ENCODE data around the gene RNF223. TPM values are rescaled to one million over a fixed set of nuclear protein-coding genes. Genes with fewer than 3 reads are reported as not detected.
"Not testable (repeated sequence)": the region's sequence is repeated elsewhere in the genome, so short reads cannot be mapped to it uniquely, and the experiment has no call there.

The RNF223 gene
- total RNA-seq, 1 donor from 2014 or later = 1.2 TPM

- no peak for DNase-seq (ENCODE audit: extremely low spot score, unreplicated experiment)
- peaks cover 4% of the 10 kb centered on the region for H3K4me1 Mint-ChIP-seq (ENCODE audit: unreplicated experiment)
- H3K4me3 Mint-ChIP-seq = no peak overlapping the region
- H3K27ac Mint-ChIP-seq = no peak overlapping the region
- no peak for TF ChIP-seq CTCF (conservative IDR thresholded peaks at IDR 0.05)
- H3K36me3 Mint-ChIP-seq = peaks cover 21% of the 10 kb centered on the region
- H3K27me3 Mint-ChIP-seq = no peaks in the 10 kb centered on the region
- peaks cover 4% of the 10 kb centered on the region for H3K9me3 Mint-ChIP-seq
Measured at GRCh38 chr1:1111516-1112236, 37.6 kb upstream of the RNF223 start.

- TF ChIP-seq CTCF (conservative IDR thresholded peaks at IDR 0.05) = no peak
- H3K36me3 Mint-ChIP-seq = peaks cover 29% of the 10 kb centered on the region
- no peak for DNase-seq (ENCODE audit: extremely low spot score, unreplicated experiment)
- no peak overlapping the region for H3K27ac Mint-ChIP-seq
- peaks cover 4% of the 10 kb centered on the region for H3K9me3 Mint-ChIP-seq
- H3K4me3 Mint-ChIP-seq = no peak overlapping the region
- H3K27me3 Mint-ChIP-seq = no peaks in the 10 kb centered on the region
- H3K4me1 Mint-ChIP-seq (ENCODE audit: unreplicated experiment) = peaks cover 4% of the 10 kb centered on the region
Measured at GRCh38 chr1:1110561-1110971, 36.5 kb upstream of the RNF223 start.

GRCh38 chr1:1109743-1110142 lies 35.6 kb upstream of the RNF223 start:
- no peaks in the 10 kb centered on the region for H3K27me3 Mint-ChIP-seq
- peaks cover 4% of the 10 kb centered on the region for H3K9me3 Mint-ChIP-seq
- no peak for TF ChIP-seq CTCF (conservative IDR thresholded peaks at IDR 0.05)
- H3K27ac Mint-ChIP-seq = no peak overlapping the region
- no peak for DNase-seq (ENCODE audit: extremely low spot score, unreplicated experiment)
- peaks cover 29% of the 10 kb centered on the region for H3K36me3 Mint-ChIP-seq
- H3K4me1 Mint-ChIP-seq (ENCODE audit: unreplicated experiment) = no peaks in the 10 kb centered on the region
- H3K4me3 Mint-ChIP-seq = no peak overlapping the region

- Mint-ChIP-seq H3K27me3 (no peaks in the 10 kb centered on the region), H3K36me3 (peaks cover 11% of the 10 kb centered on the region), H3K27ac (no peak overlapping the region), H3K9me3 (no peaks in the 10 kb centered on the region), H3K4me1 (ENCODE audit: unreplicated experiment) (no peaks in the 10 kb centered on the region), H3K4me3 (no peak overlapping the region)
- no peak for DNase-seq (ENCODE audit: extremely low spot score, unreplicated experiment)
- TF ChIP-seq CTCF (conservative IDR thresholded peaks at IDR 0.05) = no peak
Measured at GRCh38 chr1:1106510-1107221, 32.6 kb upstream of the RNF223 start.

- H3K27me3 Mint-ChIP-seq; H3K4me1 Mint-ChIP-seq (ENCODE audit: unreplicated experiment); H3K9me3 Mint-ChIP-seq; H3K27ac Mint-ChIP-seq; H3K4me3 Mint-ChIP-seq; DNase-seq (ENCODE audit: extremely low spot score, unreplicated experiment): not testable (repeated sequence)
- peaks cover 18% of the 10 kb centered on the region for H3K36me3 Mint-ChIP-seq
Measured at GRCh38 chr1:1104152-1104551, 30.0 kb upstream of the RNF223 start.

GRCh38 chr1:1101503-1101902 lies 27.4 kb upstream of the RNF223 start:
- no peaks in the 10 kb centered on the region for H3K4me1 Mint-ChIP-seq (ENCODE audit: unreplicated experiment)
- no peak overlapping the region for H3K4me3 Mint-ChIP-seq
- DNase-seq (ENCODE audit: extremely low spot score, unreplicated experiment) = peak; percentile 18
- no peak overlapping the region for H3K27ac Mint-ChIP-seq
- H3K36me3 Mint-ChIP-seq = peaks cover 17% of the 10 kb centered on the region
- H3K9me3 Mint-ChIP-seq = peaks cover 12% of the 10 kb centered on the region
- H3K27me3 Mint-ChIP-seq = no peaks in the 10 kb centered on the region
- TF ChIP-seq CTCF (conservative IDR thresholded peaks at IDR 0.05) = no peak

Measured in type B pancreatic cell (in vitro differentiated cells).